PC-9 (cell line): ENCODE results near the gene DUSP9.

Experiments used
- EZH2 ChIP-seq: fragments of 200-600 bp; sonication (generic); IDR thresholded peaks from 2 replicates; pipeline ENCODE4 v1.8.0; 2017; ENCODE audit warnings: antibody characterized with exemption, low read depth
- TF ChIP-seq, protein P1 (sequence below): fragments of 200-600 bp; sonication (generic); conservative IDR thresholded peaks from 2 replicates; pipeline ENCODE4 v1.6.1; 2017; ENCODE audit warnings: mixed run types, antibody characterized with exemption, mild to moderate bottlenecking, moderate library complexity

DNA sequence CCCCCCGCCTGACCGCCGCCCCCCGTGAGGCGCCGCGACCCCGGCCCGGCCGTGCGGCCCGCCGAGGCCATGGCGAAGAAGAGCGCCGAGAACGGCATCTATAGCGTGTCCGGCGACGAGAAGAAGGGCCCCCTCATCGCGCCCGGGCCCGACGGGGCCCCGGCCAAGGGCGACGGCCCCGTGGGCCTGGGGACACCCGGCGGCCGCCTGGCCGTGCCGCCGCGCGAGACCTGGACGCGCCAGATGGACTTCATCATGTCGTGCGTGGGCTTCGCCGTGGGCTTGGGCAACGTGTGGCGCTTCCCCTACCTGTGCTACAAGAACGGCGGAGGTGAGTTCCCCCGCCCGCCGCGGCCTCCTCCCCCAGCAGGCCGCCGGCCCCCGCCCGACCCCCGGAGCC, 41.5 kb downstream of the DUSP9 start:
- TF ChIP-seq, protein P1, sequence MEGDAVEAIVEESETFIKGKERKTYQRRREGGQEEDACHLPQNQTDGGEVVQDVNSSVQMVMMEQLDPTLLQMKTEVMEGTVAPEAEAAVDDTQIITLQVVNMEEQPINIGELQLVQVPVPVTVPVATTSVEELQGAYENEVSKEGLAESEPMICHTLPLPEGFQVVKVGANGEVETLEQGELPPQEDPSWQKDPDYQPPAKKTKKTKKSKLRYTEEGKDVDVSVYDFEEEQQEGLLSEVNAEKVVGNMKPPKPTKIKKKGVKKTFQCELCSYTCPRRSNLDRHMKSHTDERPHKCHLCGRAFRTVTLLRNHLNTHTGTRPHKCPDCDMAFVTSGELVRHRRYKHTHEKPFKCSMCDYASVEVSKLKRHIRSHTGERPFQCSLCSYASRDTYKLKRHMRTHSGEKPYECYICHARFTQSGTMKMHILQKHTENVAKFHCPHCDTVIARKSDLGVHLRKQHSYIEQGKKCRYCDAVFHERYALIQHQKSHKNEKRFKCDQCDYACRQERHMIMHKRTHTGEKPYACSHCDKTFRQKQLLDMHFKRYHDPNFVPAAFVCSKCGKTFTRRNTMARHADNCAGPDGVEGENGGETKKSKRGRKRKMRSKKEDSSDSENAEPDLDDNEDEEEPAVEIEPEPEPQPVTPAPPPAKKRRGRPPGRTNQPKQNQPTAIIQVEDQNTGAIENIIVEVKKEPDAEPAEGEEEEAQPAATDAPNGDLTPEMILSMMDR: no peak
- no peak for TF ChIP-seq EZH2
